T-helper 1 cell treated with Interleukin-12 subunit alpha and Interleukin-12 subunit beta and Interleukin-4 antibody, amounts not matched to agents 30 ng/mL and 1 ng/mL, for 36 hours (primary cell): ENCODE results near the gene LCE6A. TPM values are rescaled to one million over a fixed set of nuclear protein-coding genes. Genes with fewer than 3 reads are reported as not detected.

Source experiments
- intact Hi-C: fragments of 100-400 bp; cut with micrococcal nuclease; formaldehyde crosslinking; loops from one replicate; pipeline ENCODE4 v1.15.1; 2024
- total RNA-seq: library from RNA; stranded (reverse); gene quantifications from 2 replicates; pipeline ENCODE4 v1.2.3, GENCODE V29; 2022

The LCE6A gene
- total RNA-seq, 1 donor from 2014 or later, result not detected

- intact Hi-C loops, result no loop called here
Observed at GRCh38 chr1:152873495-152873894, 30.8 kb downstream of the LCE6A start.

GRCh38 chr1:152876827-152877226 is 34.2 kb downstream of the LCE6A start:
- intact Hi-C loops, result no loop called here

- intact Hi-C loops, result no loop called here
Observed at GRCh38 chr1:152878042-152878441, 35.4 kb downstream of the LCE6A start, which contains the start of gene SMCP. TSS of gene SMCP (plus strand) at chr1:152878322. CDS start at chr1:152884423, 6,101 bp downstream.

- intact Hi-C loops, result no loop called here
Observed at GRCh38 chr1:152879559-152880198, 37.0 kb downstream of the LCE6A start.

- intact Hi-C loops, result no loop called here
Observed at GRCh38 chr1:152880316-152880715, 37.7 kb downstream of the LCE6A start.

GRCh38 chr1:152880907-152881306 is 38.3 kb downstream of the LCE6A start:
- intact Hi-C loops, result no loop called here

GRCh38 chr1:152884085-152884484 is 41.4 kb downstream of the LCE6A start:
- intact Hi-C loops, result no loop called here

- intact Hi-C loops, result no loop called here
Observed at GRCh38 chr1:152884506-152884905, 41.9 kb downstream of the LCE6A start.

- intact Hi-C loops, result no loop called here
Observed at GRCh38 chr1:152884966-152885624, 42.4 kb downstream of the LCE6A start.

GRCh38 chr1:152886085-152886484 is 43.4 kb downstream of the LCE6A start:
- intact Hi-C loops, result no loop called here

GRCh38 chr1:152886758-152887409 is 44.2 kb downstream of the LCE6A start:
- intact Hi-C loops, result no loop called here

- intact Hi-C loops, result no loop called here
Observed at GRCh38 chr1:152888126-152888525, 45.5 kb downstream of the LCE6A start.

Other genes starting within 250 kb of the LCE6A start
- not detected in 2 replicates for gene LCE3C, start 242.6 kb upstream of the LCE6A start, total RNA-seq
- gene LCE3B, start 229.0 kb upstream of the LCE6A start, total RNA-seq, result not detected in 2 replicates
- not detected in 2 replicates for gene LCE3A, start 219.8 kb upstream of the LCE6A start, total RNA-seq
- gene LCE2D, start 179.5 kb upstream of the LCE6A start, total RNA-seq, result not detected in 2 replicates
- not detected in 2 replicates for gene LCE2C, start 167.6 kb upstream of the LCE6A start, total RNA-seq
- gene LCE2B, start 156.7 kb upstream of the LCE6A start, total RNA-seq, result not detected in 2 replicates
- not detected in 2 replicates for gene LCE2A, start 144.5 kb upstream of the LCE6A start, total RNA-seq
- not detected in 2 replicates for gene LCE4A, start 134.7 kb upstream of the LCE6A start, total RNA-seq
- not detected in 2 replicates for gene KPRP, start 84.8 kb upstream of the LCE6A start, total RNA-seq
- not detected in 2 replicates for gene LCE1F, start 67.7 kb upstream of the LCE6A start, total RNA-seq
- gene LCE1E, start 56.6 kb upstream of the LCE6A start, total RNA-seq, result not detected in 2 replicates
- not detected in 2 replicates for gene LCE1D, start 46.1 kb upstream of the LCE6A start, total RNA-seq
- gene LCE1C, start 36.2 kb upstream of the LCE6A start, total RNA-seq, result not detected in 2 replicates
- gene LCE1B, start 30.9 kb upstream of the LCE6A start, total RNA-seq, result not detected in 2 replicates
- gene LCE1A, start 15.4 kb upstream of the LCE6A start, total RNA-seq, result not detected in 2 replicates
- gene LCE7A, start 17.1 kb downstream of the LCE6A start, total RNA-seq, result not detected in 2 replicates
- gene SMCP, start 35.5 kb downstream of the LCE6A start, total RNA-seq, result not detected in 2 replicates
- gene IVL, start 65.7 kb downstream of the LCE6A start, total RNA-seq, result not detected in 2 replicates
- gene SPRR5, start 104.3 kb downstream of the LCE6A start, total RNA-seq, result not detected in 2 replicates
- gene SPRR4, start 127.8 kb downstream of the LCE6A start, total RNA-seq, result not detected in 2 replicates
- gene SPRR1A, start 141.2 kb downstream of the LCE6A start, total RNA-seq, result not detected in 2 replicates
- gene SPRR3, start 158.9 kb downstream of the LCE6A start, total RNA-seq, result not detected in 2 replicates
- not detected in 2 replicates for gene SPRR1B, start 188.3 kb downstream of the LCE6A start, total RNA-seq
- gene SPRR2D, start 198.3 kb downstream of the LCE6A start, total RNA-seq, result not detected in 2 replicates
- not detected in 2 replicates for gene SPRR2A, start 214.7 kb downstream of the LCE6A start, total RNA-seq
- not detected in 2 replicates for gene SPRR2B, start 228.8 kb downstream of the LCE6A start, total RNA-seq